Pancreas (tissue), 10 donors: ENCODE data around the gene POLN. TPM values are rescaled to one million over a fixed set of nuclear protein-coding genes. Genes with fewer than 3 reads are reported as not detected.

Experiments
- ATAC-seq, 4 donors: fragments of 200-7000 bp; cut with Tn5 transposase; one replicate each; pipeline versions ENCODE4 v1.8.0 to v1.9.1; 2020; ENCODE audit warnings: mild to moderate bottlenecking in 4 of 4, moderate library complexity in 4 of 4
- DNase-seq, 6 donors: peaks; one replicate each; pipeline ENCODE4 v3.0.0-alpha.2; 2020
- FAIRE-seq: peaks from 2 replicates; lab custom pipeline; 2012; peaks lifted over from hg19 to GRCh38; lab: Jason Lieb, UNC
- H3K27ac ChIP-seq, 4 donors: fragments of 200-600 bp; sonication (generic); 1 replicate in 3 of 4; 2 replicates in 1 of 4; pipeline versions ENCODE4 v1.5.0 to v1.8.0; 2020
- H3K27me3 ChIP-seq, 4 donors: fragments of 200-600 bp; one replicate each; pipeline ENCODE4 v1.8.0; 2021
- H3K36me3 ChIP-seq, 3 donors: fragments of 200-600 bp; sonication (generic) in 1 of 3; one replicate each; pipeline versions ENCODE4 v1.5.0 to v1.8.0; 2020 to 2021
- H3K4me1 ChIP-seq, 3 donors: fragments of 200-600 bp; one replicate each; pipeline ENCODE4 v1.8.0; 2021
- H3K4me3 ChIP-seq, 4 donors: fragments of 200-600 bp; sonication (generic) in 2 of 4; one replicate each; pipeline versions ENCODE4 v1.5.0 to v1.8.0; 2020 to 2021
- H3K9me3 ChIP-seq, 4 donors: fragments of 200-600 bp; one replicate each; pipeline ENCODE4 v1.8.0; 2021
- CTCF ChIP-seq, 4 donors: fragments of 200-600 bp; sonication (generic) in 3 of 4; IDR thresholded peaks; one replicate each; pipeline versions ENCODE4 v1.5.0 to v1.8.0; 2021; ENCODE audit warnings: antibody characterized with exemption in 4 of 4
- WGBS, 2 donors: extraction: QIAGEN DNeasy Blood & Tissue Kit; methylation state at CpG; one replicate each; pipeline ENCODE4 v1.1.7; 2013; 5-methylcytosine and 5-hydroxymethylcytosine counted together
- intact Hi-C, 3 donors: fragments of 100-400 bp; cut with DNase I; formaldehyde crosslinking; loops; one replicate each; pipeline versions ENCODE4 v1.11.1 to v1.14.2; 2022
- polyA plus RNA-seq, 2 donors: library from polyadenylated mRNA; stranded (reverse); fragments of 200-250 nt; gene quantifications; one replicate each; pipeline ENCODE4 v1.2.3, GENCODE V29; 2013
- total RNA-seq, 6 donors: library from RNA; stranded (reverse); fragmentation: NEBNext Ultra II Directional in 4 of 6; extraction: Animal tissue kit (Norgen Biotek cat#: 25700) in 4 of 6; gene quantifications; one replicate each; pipeline versions ENCODE4 v1.2.1 to v1.2.4, GENCODE V29; 2021 to 2023
- donor health status: healthy with polysubstance abuse.
- donor health status: DM: no; HTN: no; CAD: no; lungs with moderate emphysema.
- donor health status: DM: no; HTN: no; CAD: no.
- donor health status: control.
- donor health status: control.
- donor health status: Bipolar disorder and iron deficiency.
- donor health status: DM: yes; HTN: yes; CAD: no.
- donor health status: DM: no; HTN: no; CAD: no.
- donor health status: DM: no; HTN: no; CAD: no.
- donor health status: DM: yes; HTN: yes; CAD: no.

The POLN gene
- total and polyA plus RNA-seq, 8 donors: 0.95 to 3.6 (median 1.9) TPM

GRCh38 chr4:2060611-2061185 is 181.2 kb downstream of the POLN start:
- intact Hi-C loops: no loop called here
- WGBS, 2 donors: 42% methylated on average over 41 to 54 of the region's 54 CpGs

GRCh38 chr4:2059726-2060602 is 182.0 kb downstream of the POLN start:
- Histone ChIP-seq H3K4me1 (no peaks in the 10 kb centered on the region), H3K9me3 (no peaks in the 10 kb centered on the region), H3K4me3 (peak overlapping the region in 3 of 4 donors; percentile 7 to 45 (median 42)), H3K27ac (peak overlapping the region in 1 of 4 donors; percentile 46), H3K36me3 (no peaks in the 10 kb centered on the region), H3K27me3 (no peaks in the 10 kb centered on the region)
- no peak for FAIRE-seq
- ATAC-seq: peak in 1 of 4 donors; percentile 5
- TF ChIP-seq CTCF (IDR thresholded peaks at IDR 0.05): no peak
- intact Hi-C loops: no loop called here
- WGBS, 2 donors: 4 to 5% methylated on average over 74 to 102 of the region's 102 CpGs
- peak in 2 of 6 donors; percentile 60 to 70 for DNase-seq

More at GRCh38 chr4:2060611-2061185, 181.2 kb downstream of the POLN start:
- ATAC-seq (peak; percentile 21 to 45 (median 41)), FAIRE-seq (no peak), DNase-seq (peak in 2 of 6 donors; percentile 38 to 67)
- H3K36me3 ChIP-seq: no peaks in the 10 kb centered on the region
- peak overlapping the region in 1 of 4 donors; percentile 46 for H3K27ac ChIP-seq
- H3K4me3 ChIP-seq: peak overlapping the region in 2 of 4 donors; percentile 42 to 45
- no peaks in the 10 kb centered on the region for H3K27me3 ChIP-seq
- H3K4me1 ChIP-seq: no peaks in the 10 kb centered on the region
- H3K9me3 ChIP-seq: no peaks in the 10 kb centered on the region
- no peak for TF ChIP-seq CTCF (IDR thresholded peaks at IDR 0.05)

GRCh38 chr4:2059046-2059725 is 182.7 kb downstream of the POLN start, which contains the start of gene NAT8L:
Gene NAT8L (plus strand): TSS chr4:2059327. CDS start chr4:2059512, 185 bp downstream.
- H3K9me3 ChIP-seq: no peaks in the 10 kb centered on the region
- intact Hi-C loops: no loop called here
- DNase-seq (peak in 4 of 6 donors; percentile 45 to 74 (median 56)), FAIRE-seq (no peak), ATAC-seq (peak; percentile 42 to 67 (median 53))
- H3K4me1 ChIP-seq: no peaks in the 10 kb centered on the region
- no peaks in the 10 kb centered on the region for H3K27me3 ChIP-seq
- H3K36me3 ChIP-seq: no peaks in the 10 kb centered on the region
- TF ChIP-seq CTCF (IDR thresholded peaks at IDR 0.05): no peak
- peak within 1 kb of the TSS in 1 of 4 donors; percentile 46 for H3K27ac ChIP-seq
- WGBS, 2 donors: 0 to 1% methylated on average over 14 to 119 of the region's 119 CpGs
- H3K4me3 ChIP-seq: peak within 1 kb of the TSS; percentile 23 to 45 (median 33)

GRCh38 chr4:2058264-2059045 is 183.5 kb downstream of the POLN start:
- no peak overlapping the region for H3K27ac ChIP-seq
- WGBS, 2 donors: 9 to 21% methylated on average over 35 to 93 of the region's 93 CpGs
- intact Hi-C loops: no loop called here
- peak in 2 of 4 donors; percentile 36 to 42 for ATAC-seq
- no peaks in the 10 kb centered on the region for H3K27me3 ChIP-seq
- TF ChIP-seq CTCF (IDR thresholded peaks at IDR 0.05): no peak
- peak overlapping the region; percentile 23 to 45 (median 33) for H3K4me3 ChIP-seq
- no peak for FAIRE-seq
- no peaks in the 10 kb centered on the region for H3K36me3 ChIP-seq
- DNase-seq: peak in 3 of 6 donors; percentile 41 to 80 (median 68)
- H3K4me1 ChIP-seq: no peaks in the 10 kb centered on the region
- no peaks in the 10 kb centered on the region for H3K9me3 ChIP-seq
